GM13977 (cell line): ENCODE measurements around the gene ITGB1BP1.

ENCODE experiments used
- DNase-seq: peaks from one replicate; pipeline ENCODE4 v3.0.0; 2012; ENCODE audit warnings: low spot score
- in situ Hi-C: fragments of 300-500 bp; cut with MboI; formaldehyde crosslinking; loops from one replicate; pipeline ENCODE4 v1.12.0; 2022; ENCODE audit warnings: low sequenced_read_pairs, low pct_unique_long_range_greater_than_20kb, mixed read lengths, inconsistent platforms; ENCODE audit not compliant: unreplicated experiment
- TF ChIP-seq, protein P1 (sequence below): IDR thresholded peaks from 2 replicates; pipeline ENCODE4 v1.5.1; 2012; ENCODE audit warnings: mild to moderate bottlenecking, control low read depth; ENCODE audit not compliant: insufficient read depth; ENCODE audit errors: extremely low read depth, missing control alignments

The ITGB1BP1 gene

DNA sequence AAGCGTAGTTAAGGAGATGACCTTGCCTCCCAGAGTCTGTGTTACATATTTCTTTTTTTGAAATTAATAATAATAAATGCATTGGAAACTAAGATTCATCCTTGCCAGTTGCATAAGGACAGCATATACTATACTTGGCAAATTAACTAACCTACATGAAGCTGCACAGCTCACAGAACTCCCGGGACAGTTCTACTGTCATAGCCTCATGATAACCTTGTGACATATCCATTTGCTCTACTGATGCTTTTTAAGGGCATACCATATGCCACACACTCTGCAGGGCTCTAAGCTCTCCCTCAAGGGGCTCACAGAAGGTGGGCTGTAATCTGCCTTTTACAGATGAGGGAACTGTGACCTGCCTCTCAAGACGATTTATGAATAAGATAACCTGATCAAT lies 3.8 kb downstream of the ITGB1BP1 start:
- TF ChIP-seq, protein P1, sequence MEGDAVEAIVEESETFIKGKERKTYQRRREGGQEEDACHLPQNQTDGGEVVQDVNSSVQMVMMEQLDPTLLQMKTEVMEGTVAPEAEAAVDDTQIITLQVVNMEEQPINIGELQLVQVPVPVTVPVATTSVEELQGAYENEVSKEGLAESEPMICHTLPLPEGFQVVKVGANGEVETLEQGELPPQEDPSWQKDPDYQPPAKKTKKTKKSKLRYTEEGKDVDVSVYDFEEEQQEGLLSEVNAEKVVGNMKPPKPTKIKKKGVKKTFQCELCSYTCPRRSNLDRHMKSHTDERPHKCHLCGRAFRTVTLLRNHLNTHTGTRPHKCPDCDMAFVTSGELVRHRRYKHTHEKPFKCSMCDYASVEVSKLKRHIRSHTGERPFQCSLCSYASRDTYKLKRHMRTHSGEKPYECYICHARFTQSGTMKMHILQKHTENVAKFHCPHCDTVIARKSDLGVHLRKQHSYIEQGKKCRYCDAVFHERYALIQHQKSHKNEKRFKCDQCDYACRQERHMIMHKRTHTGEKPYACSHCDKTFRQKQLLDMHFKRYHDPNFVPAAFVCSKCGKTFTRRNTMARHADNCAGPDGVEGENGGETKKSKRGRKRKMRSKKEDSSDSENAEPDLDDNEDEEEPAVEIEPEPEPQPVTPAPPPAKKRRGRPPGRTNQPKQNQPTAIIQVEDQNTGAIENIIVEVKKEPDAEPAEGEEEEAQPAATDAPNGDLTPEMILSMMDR: no peak
- DNase-seq: no peak

DNA sequence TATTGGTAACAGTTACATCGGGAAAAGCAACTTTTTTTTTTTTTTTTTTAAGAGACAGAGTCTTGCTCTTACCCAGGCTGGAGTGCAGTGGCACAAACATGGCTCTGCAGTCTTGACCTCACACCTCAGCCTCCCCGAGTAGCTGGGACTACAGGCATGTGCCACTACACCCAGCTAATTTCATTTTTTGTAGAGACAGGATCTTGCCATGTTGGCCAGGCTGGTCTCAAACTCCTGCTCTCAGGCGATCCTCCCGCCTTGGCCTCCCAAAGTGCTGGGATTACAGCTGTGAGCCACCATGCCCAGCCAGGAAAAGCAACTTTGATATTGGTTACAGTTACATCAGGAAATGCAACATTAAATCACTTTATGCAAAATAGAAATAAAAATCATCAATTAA lies 4.6 kb downstream of the ITGB1BP1 start:
- no peak for DNase-seq
- TF ChIP-seq, protein P1: no peak
- in situ Hi-C loops: no loop called here

More for the DNA sequence above, 3.8 kb downstream of the ITGB1BP1 start:
- in situ Hi-C loops: no loop called here

DNA sequence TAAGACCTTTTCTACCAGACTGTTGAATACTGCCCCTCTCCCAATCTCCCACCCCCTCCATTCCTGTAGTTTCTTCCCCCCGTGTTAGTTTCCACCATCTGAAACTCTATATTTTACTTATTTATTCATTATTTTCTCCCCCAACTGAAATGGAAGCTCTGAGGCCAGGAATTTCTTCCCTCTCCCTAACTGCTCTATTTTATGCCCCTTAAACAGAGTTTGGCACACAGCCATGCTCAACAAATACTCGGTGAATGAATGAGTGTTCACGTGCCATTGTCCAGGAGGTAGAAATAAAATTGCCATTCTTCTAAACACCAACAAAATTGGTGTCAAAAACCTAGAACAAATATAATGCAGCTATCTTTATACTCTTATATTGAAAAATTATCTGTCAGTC lies 5.6 kb downstream of the ITGB1BP1 start:
- in situ Hi-C loops: no loop called here
- no peak for DNase-seq
- TF ChIP-seq, protein P1: no peak

DNA sequence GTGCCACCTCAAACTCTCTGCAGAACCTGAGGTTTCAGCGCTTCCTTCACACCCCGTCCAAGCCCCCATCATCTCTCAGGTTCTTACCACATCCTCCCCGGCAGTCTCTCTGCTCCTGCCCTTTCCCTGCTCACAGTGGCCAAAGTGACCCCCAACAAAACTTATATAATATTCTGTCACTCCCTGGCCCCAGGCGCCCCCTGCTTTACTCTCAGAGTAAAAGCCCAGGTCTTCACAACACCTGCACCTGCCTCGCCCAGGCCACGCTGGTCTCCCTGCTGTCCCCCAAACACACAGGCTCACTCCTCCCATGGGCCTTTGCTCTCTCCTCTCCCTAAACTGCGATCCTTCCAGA lies 6.4 kb downstream of the ITGB1BP1 start:
- no peak for DNase-seq
- TF ChIP-seq, protein P1: no peak
- in situ Hi-C loops: no loop called here

DNA sequence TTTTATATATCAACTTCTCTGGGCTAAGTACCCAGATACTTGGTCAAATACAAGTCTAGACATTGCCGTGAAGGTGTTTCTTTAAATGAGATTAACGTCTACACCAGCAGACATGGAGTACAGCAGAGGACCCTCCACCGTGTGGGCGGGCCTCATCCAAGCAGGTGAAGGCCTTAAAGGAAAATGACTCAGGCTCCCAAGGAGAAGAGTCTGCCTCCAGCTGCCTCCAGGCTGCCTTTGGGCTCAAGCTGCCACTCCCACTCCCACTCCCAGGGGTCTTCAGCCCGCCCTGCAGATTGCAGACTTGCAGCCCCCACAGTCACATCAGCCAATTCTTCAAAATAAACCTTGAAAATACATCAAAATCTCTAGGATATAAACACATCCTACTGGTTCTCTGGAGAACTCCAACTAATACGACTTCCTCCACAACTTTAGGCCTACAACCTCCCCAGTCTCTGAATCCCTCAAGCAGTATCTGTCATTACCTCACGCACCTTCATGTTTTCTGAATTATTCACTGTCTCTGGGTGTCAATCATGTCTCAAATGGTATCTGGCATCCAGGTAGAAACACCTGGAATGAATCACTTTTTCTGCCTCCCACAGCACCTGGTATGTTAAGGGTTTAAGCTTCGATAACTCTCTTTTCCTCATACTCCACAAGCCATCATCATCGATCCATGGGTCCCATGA lies 6.9 kb downstream of the ITGB1BP1 start:
- no peak for DNase-seq
- TF ChIP-seq, protein P1: no peak
- in situ Hi-C loops: no loop called here

DNA sequence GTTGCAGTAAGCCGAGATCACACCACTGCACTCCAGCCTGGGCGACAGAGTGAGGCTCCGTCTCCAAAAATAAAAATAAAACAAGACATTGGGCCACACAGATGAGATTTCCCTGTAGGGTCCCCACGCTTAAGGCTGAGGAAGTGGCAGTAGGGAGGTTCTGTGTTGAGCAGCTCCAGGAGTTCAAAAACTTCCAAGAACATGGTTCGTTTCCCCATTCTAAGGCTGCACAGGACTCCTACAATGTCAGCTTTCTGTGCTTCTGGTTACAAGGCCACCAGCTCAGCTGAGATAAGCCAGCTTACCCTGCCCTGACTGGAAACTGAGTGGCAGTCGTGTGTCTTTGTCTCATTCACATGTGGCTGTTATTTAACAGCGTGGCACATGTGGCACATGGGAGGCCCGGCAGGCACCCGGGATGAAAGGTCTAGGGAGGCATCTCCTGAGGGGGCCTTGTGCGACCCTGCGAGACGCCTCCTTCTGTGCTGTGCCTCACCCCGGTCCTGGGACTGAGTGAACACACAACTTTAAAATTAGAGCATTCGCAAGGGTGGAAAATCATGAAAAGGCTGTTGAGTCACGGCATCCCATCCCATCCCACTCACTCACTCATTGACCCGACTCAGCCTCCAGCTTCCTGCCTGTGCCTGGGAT lies 7.7 kb downstream of the ITGB1BP1 start:
- TF ChIP-seq, protein P1: no peak
- in situ Hi-C loops: no loop called here
- no peak for DNase-seq
